WTC11 (cell line): ENCODE results near the gene SGCD. TPM values are rescaled to one million over a fixed set of nuclear protein-coding genes. Genes with fewer than 3 reads are reported as not detected.

Experiments used
- ATAC-seq: fragments of 200-7000 bp; cut with Tn5 transposase; 2 replicates; pipeline ENCODE4 v1.10.0; 2021; ENCODE audit warnings: mild to moderate bottlenecking, moderate library complexity
- CTCF ChIA-PET: fragments of 300-600 bp; sonication (Branson Sonifier 250); formaldehyde crosslinking; loops from one replicate; lab custom pipeline; 2021; ENCODE audit warnings: antibody characterized with exemption; lab: Charles Lee
- POLR2A ChIA-PET: fragments of 350-600 bp; sonication (Branson Sonifier 250); formaldehyde crosslinking; loops from one replicate; lab custom pipeline; 2021; ENCODE audit warnings: antibody characterized with exemption; lab: Charles Lee
- DNase-seq: peaks from one replicate; pipeline ENCODE4 v3.0.0; 2021; ENCODE audit warnings: low spot score
- H3K27ac Mint-ChIP-seq: 2 replicates; pipeline ENCODE4 v1.8.0; 2021; ENCODE audit warnings: mixed read lengths
- H3K27me3 Mint-ChIP-seq: 2 replicates; pipeline ENCODE4 v1.8.0; 2021; ENCODE audit warnings: low read depth, mild to moderate bottlenecking, moderate library complexity, mixed read lengths
- H3K36me3 Mint-ChIP-seq: 2 replicates; pipeline ENCODE4 v1.8.0; 2021; ENCODE audit warnings: mixed read lengths
- H3K4me1 Mint-ChIP-seq: 2 replicates; pipeline ENCODE4 v1.8.0; 2022; ENCODE audit warnings: mixed read lengths
- H3K4me3 Mint-ChIP-seq: 2 replicates; pipeline ENCODE4 v1.8.0; 2021; ENCODE audit warnings: mild to moderate bottlenecking, moderate library complexity, mixed read lengths
- H3K9me3 Mint-ChIP-seq: 2 replicates; pipeline ENCODE4 v1.8.0; 2021; ENCODE audit warnings: mixed read lengths
- CREB1 ChIP-seq: sonication (generic); formaldehyde crosslinking; IDR thresholded peaks from 2 replicates; pipeline ENCODE4 v1.8.0; 2023; ENCODE audit warnings: mild to moderate bottlenecking, missing genetic modification reagents
- ELF4 ChIP-seq: sonication (generic); formaldehyde crosslinking; IDR thresholded peaks from 2 replicates; pipeline ENCODE4 v1.8.1; 2022; ENCODE audit warnings: low read depth, mild to moderate bottlenecking, moderate library complexity, missing genetic modification reagents
- GABPB1 ChIP-seq: sonication (generic); formaldehyde crosslinking; IDR thresholded peaks from 2 replicates; pipeline ENCODE4 v1.8.1; 2023; ENCODE audit warnings: mild to moderate bottlenecking, missing genetic modification reagents
- KAT7 ChIP-seq: sonication (generic); formaldehyde crosslinking; IDR thresholded peaks from 2 replicates; pipeline ENCODE4 v1.8.1; 2023; ENCODE audit warnings: missing genetic modification reagents, mild to moderate bottlenecking, borderline replicate concordance
- MAX ChIP-seq: sonication (generic); formaldehyde crosslinking; IDR thresholded peaks from 2 replicates; pipeline ENCODE4 v1.8.0; 2022; ENCODE audit warnings: mild to moderate bottlenecking, missing genetic modification reagents
- MLX ChIP-seq: sonication (generic); formaldehyde crosslinking; IDR thresholded peaks from 2 replicates; pipeline ENCODE4 v1.8.1; 2023; ENCODE audit warnings: mild to moderate bottlenecking, missing genetic modification reagents, moderate library complexity
- NFATC4 ChIP-seq: fragments of 250-450 bp; sonication (Bioruptor Pico); IDR thresholded peaks from 2 replicates; pipeline ENCODE4 v1.9.0; 2021; ENCODE audit warnings: mild to moderate bottlenecking
- NR1H2 ChIP-seq: sonication (generic); formaldehyde crosslinking; IDR thresholded peaks from 2 replicates; pipeline ENCODE4 v1.9.0; 2021; ENCODE audit warnings: mild to moderate bottlenecking, moderate library complexity, missing genetic modification reagents
- RELA ChIP-seq: sonication (generic); formaldehyde crosslinking; IDR thresholded peaks from 2 replicates; pipeline ENCODE4 v1.8.1; 2022; ENCODE audit warnings: missing genetic modification reagents, mild to moderate bottlenecking, borderline replicate concordance
- TP53 ChIP-seq: sonication (generic); formaldehyde crosslinking; IDR thresholded peaks from 2 replicates; pipeline ENCODE4 v1.8.1; 2023; ENCODE audit warnings: mild to moderate bottlenecking, missing genetic modification reagents
- ZNF317 ChIP-seq: sonication (generic); formaldehyde crosslinking; IDR thresholded peaks from 2 replicates; pipeline ENCODE4 v1.8.1; 2023; ENCODE audit warnings: low read depth, mild to moderate bottlenecking, moderate library complexity, missing genetic modification reagents, borderline replicate concordance
- ZNF532 ChIP-seq: fragments of 250-450 bp; sonication (Bioruptor Pico); IDR thresholded peaks from 2 replicates; pipeline ENCODE4 v1.9.0; 2021; ENCODE audit warnings: mild to moderate bottlenecking, borderline replicate concordance
- total RNA-seq: library from RNA; stranded (reverse); gene quantifications from 3 replicates; pipeline ENCODE4 v1.2.3, GENCODE V29; 2021
- TF ChIP-seq, protein P1 (sequence below): sonication (generic); formaldehyde crosslinking; IDR thresholded peaks from 2 replicates; pipeline ENCODE4 v1.8.0; 2022; ENCODE audit warnings: missing genetic modification reagents
- TF ChIP-seq, protein P2 (sequence below): sonication (generic); formaldehyde crosslinking; IDR thresholded peaks from 2 replicates; pipeline ENCODE4 v1.8.0; 2023; ENCODE audit warnings: mild to moderate bottlenecking, missing genetic modification reagents
- TF ChIP-seq, protein P3 (sequence below): sonication (generic); formaldehyde crosslinking; IDR thresholded peaks from 2 replicates; pipeline ENCODE4 v1.8.0; 2022; ENCODE audit warnings: mild to moderate bottlenecking, missing genetic modification reagents
- TF ChIP-seq, protein P4 (sequence below): fragments of 250-450 bp; sonication (Bioruptor Pico); IDR thresholded peaks from 2 replicates; pipeline ENCODE4 v1.9.0; 2021; ENCODE audit warnings: mild to moderate bottlenecking
- TF ChIP-seq, protein P5 (sequence below): fragments of 200-600 bp; IDR thresholded peaks from 2 replicates; pipeline ENCODE4 v1.8.0; 2022; ENCODE audit warnings: antibody characterized with exemption

Gene SGCD
- total RNA-seq, 1 experiment from 2014 or later, result 0.33 TPM

DNA sequence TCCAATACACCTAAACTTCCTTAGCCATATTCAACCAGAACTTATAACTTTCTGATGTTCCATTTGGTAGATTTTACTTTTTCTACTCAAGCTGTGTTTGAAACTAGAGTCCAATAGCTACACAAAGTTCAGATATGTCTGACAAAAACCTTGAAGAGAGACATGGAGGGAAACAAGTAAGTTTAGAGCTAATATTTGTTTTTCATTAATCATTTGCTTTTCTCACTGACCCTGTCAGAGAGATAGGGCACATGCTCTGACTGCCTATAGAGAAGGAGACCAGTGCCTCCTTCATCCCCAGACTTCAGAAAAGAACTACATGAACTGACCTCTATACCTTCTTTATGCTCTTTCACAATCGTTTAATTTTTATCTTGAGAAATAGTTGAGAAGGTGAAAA lies 366.1 kb downstream of the SGCD start:
- ATAC-seq (no peak), DNase-seq (no peak)
- CTCF ChIA-PET, result no interaction called here
- TF ChIP-seq GABPB1 (no peak), ELF4 (no peak), TP53 (CRISPR knock-in tag) (no peak)
- Mint-ChIP-seq H3K27ac (no peak overlapping the region), H3K4me1 (peaks cover 13% of the 10 kb centered on the region), H3K9me3 (peaks cover 7% of the 10 kb centered on the region), H3K36me3 (no peaks in the 10 kb centered on the region), H3K27me3 (no peaks in the 10 kb centered on the region), H3K4me3 (no peak overlapping the region)
- POLR2A ChIA-PET, result no interaction called here

- ChIA-PET POLR2A (no interaction called here), CTCF (no interaction called here)
- Mint-ChIP-seq H3K27ac (no peak overlapping the region), H3K4me1 (peaks cover 13% of the 10 kb centered on the region), H3K36me3 (no peaks in the 10 kb centered on the region), H3K27me3 (no peaks in the 10 kb centered on the region), H3K9me3 (peaks cover 8% of the 10 kb centered on the region), H3K4me3 (no peak overlapping the region)
- no peak for DNase-seq
- no peak for ATAC-seq
- TF ChIP-seq MLX (CRISPR knock-in tag), result no peak
- TF ChIP-seq, protein P1, sequence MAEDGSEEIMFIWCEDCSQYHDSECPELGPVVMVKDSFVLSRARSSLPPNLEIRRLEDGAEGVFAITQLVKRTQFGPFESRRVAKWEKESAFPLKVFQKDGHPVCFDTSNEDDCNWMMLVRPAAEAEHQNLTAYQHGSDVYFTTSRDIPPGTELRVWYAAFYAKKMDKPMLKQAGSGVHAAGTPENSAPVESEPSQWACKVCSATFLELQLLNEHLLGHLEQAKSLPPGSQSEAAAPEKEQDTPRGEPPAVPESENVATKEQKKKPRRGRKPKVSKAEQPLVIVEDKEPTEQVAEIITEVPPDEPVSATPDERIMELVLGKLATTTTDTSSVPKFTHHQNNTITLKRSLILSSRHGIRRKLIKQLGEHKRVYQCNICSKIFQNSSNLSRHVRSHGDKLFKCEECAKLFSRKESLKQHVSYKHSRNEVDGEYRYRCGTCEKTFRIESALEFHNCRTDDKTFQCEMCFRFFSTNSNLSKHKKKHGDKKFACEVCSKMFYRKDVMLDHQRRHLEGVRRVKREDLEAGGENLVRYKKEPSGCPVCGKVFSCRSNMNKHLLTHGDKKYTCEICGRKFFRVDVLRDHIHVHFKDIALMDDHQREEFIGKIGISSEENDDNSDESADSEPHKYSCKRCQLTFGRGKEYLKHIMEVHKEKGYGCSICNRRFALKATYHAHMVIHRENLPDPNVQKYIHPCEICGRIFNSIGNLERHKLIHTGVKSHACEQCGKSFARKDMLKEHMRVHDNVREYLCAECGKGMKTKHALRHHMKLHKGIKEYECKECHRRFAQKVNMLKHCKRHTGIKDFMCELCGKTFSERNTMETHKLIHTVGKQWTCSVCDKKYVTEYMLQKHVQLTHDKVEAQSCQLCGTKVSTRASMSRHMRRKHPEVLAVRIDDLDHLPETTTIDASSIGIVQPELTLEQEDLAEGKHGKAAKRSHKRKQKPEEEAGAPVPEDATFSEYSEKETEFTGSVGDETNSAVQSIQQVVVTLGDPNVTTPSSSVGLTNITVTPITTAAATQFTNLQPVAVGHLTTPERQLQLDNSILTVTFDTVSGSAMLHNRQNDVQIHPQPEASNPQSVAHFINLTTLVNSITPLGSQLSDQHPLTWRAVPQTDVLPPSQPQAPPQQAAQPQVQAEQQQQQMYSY (CRISPR knock-in tag), result no peak
- TF ChIP-seq ZNF317, result no peak
- TF ChIP-seq, protein P2, sequence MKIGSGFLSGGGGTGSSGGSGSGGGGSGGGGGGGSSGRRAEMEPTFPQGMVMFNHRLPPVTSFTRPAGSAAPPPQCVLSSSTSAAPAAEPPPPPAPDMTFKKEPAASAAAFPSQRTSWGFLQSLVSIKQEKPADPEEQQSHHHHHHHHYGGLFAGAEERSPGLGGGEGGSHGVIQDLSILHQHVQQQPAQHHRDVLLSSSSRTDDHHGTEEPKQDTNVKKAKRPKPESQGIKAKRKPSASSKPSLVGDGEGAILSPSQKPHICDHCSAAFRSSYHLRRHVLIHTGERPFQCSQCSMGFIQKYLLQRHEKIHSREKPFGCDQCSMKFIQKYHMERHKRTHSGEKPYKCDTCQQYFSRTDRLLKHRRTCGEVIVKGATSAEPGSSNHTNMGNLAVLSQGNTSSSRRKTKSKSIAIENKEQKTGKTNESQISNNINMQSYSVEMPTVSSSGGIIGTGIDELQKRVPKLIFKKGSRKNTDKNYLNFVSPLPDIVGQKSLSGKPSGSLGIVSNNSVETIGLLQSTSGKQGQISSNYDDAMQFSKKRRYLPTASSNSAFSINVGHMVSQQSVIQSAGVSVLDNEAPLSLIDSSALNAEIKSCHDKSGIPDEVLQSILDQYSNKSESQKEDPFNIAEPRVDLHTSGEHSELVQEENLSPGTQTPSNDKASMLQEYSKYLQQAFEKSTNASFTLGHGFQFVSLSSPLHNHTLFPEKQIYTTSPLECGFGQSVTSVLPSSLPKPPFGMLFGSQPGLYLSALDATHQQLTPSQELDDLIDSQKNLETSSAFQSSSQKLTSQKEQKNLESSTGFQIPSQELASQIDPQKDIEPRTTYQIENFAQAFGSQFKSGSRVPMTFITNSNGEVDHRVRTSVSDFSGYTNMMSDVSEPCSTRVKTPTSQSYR, result no peak
- TF ChIP-seq, protein P3, sequence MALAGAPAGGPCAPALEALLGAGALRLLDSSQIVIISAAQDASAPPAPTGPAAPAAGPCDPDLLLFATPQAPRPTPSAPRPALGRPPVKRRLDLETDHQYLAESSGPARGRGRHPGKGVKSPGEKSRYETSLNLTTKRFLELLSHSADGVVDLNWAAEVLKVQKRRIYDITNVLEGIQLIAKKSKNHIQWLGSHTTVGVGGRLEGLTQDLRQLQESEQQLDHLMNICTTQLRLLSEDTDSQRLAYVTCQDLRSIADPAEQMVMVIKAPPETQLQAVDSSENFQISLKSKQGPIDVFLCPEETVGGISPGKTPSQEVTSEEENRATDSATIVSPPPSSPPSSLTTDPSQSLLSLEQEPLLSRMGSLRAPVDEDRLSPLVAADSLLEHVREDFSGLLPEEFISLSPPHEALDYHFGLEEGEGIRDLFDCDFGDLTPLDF (CRISPR knock-in tag), result no peak
- TF ChIP-seq MAX (CRISPR knock-in tag), result no peak
- TF ChIP-seq, protein P4, sequence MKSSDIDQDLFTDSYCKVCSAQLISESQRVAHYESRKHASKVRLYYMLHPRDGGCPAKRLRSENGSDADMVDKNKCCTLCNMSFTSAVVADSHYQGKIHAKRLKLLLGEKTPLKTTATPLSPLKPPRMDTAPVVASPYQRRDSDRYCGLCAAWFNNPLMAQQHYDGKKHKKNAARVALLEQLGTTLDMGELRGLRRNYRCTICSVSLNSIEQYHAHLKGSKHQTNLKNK (CRISPR knock-in tag), result no peak
- TF ChIP-seq NFATC4 (CRISPR knock-in tag), result no peak
- no peak for TF ChIP-seq KAT7
- TF ChIP-seq ZNF532 (CRISPR knock-in tag), result no peak
- no peak for TF ChIP-seq RELA
- TF ChIP-seq NR1H2 (CRISPR knock-in tag), result no peak
- TF ChIP-seq CREB1 (CRISPR knock-in tag), result no peak
- TF ChIP-seq, protein P5, sequence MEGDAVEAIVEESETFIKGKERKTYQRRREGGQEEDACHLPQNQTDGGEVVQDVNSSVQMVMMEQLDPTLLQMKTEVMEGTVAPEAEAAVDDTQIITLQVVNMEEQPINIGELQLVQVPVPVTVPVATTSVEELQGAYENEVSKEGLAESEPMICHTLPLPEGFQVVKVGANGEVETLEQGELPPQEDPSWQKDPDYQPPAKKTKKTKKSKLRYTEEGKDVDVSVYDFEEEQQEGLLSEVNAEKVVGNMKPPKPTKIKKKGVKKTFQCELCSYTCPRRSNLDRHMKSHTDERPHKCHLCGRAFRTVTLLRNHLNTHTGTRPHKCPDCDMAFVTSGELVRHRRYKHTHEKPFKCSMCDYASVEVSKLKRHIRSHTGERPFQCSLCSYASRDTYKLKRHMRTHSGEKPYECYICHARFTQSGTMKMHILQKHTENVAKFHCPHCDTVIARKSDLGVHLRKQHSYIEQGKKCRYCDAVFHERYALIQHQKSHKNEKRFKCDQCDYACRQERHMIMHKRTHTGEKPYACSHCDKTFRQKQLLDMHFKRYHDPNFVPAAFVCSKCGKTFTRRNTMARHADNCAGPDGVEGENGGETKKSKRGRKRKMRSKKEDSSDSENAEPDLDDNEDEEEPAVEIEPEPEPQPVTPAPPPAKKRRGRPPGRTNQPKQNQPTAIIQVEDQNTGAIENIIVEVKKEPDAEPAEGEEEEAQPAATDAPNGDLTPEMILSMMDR, result no peak
These were observed 367.6 kb downstream of the SGCD start for GRCh38 chr5:156694598-156694997.
